GM21737 (cell line): ENCODE results near the gene TMA7.

Experiments used
- ATAC-seq: cut with Tn5 transposase; IDR thresholded peaks from one replicate; pipeline ENCODE4 v1.9.1; 2021; ENCODE audit warnings: mild to moderate bottlenecking, moderate library complexity; ENCODE audit not compliant: unreplicated experiment

Gene TMA7

GRCh38 chr3:48422272-48422671 is 17.8 kb upstream of the TMA7 start:
- ATAC-seq: no peak

GRCh38 chr3:48422681-48423080 is 17.4 kb upstream of the TMA7 start:
- ATAC-seq: no peak

GRCh38 chr3:48423241-48423882 is 16.7 kb upstream of the TMA7 start:
- no peak for ATAC-seq

GRCh38 chr3:48423883-48424695 is 16.0 kb upstream of the TMA7 start:
- ATAC-seq: no peak

GRCh38 chr3:48425281-48425812 is 14.7 kb upstream of the TMA7 start:
- ATAC-seq: no peak

DNA sequence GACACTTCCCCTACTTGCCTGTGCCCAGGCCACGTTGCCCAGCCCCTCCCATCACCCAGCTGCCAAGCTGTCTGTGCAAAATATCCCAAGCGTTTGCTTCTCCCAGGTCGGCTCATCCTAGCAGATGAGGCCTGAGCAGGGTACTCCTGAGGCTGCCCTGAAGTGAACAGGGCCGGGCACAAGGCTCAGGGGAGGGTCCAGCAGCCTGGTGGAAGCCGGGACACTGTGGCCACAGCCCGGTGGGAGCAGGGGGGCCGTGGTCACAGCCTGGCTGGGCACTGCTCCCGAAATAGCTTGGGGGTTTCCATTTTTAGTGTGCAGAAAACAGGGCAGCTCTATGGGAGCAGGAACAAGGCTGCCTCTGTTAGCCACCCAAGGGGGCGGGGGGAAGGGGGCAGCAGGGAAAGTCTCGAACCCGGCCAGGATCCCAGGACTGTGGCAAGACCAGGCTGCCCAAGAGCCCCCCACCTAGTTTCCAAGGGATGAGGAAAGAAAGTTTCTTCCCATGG is 13.6 kb upstream of the TMA7 start:
- ATAC-seq: no peak

DNA sequence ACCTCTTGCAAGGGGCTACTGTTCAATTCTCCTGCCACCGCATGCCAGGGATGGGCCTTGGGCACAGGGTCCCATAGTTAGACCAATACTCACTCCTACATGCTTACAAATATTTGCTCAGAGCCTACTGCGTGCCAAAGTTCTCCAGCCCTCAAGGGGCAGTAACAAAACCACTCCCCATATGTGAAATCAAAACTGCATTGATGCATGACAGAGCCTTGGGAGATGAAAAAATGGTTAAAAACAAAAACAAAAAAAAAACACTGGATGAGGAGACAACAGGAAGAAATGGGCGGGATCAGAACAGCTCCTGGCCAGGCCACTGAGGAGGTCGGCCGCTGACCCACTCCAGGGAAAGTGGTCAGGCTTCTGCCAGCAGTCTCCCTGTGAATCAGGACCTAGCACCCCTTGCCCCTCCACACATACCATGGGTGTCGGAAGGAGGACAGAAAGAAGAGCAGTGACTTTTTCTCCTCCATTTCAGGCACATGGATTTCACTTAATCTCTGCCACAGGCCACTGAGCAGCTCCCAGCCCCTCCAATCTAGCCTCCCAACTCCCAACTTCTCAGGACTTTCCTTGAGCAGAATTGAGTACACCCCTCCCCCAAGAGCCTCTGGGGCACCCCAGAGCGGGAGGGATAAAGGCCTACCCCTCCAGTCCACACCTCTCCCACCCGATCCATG is 13.0 kb upstream of the TMA7 start:
- no peak for ATAC-seq

DNA sequence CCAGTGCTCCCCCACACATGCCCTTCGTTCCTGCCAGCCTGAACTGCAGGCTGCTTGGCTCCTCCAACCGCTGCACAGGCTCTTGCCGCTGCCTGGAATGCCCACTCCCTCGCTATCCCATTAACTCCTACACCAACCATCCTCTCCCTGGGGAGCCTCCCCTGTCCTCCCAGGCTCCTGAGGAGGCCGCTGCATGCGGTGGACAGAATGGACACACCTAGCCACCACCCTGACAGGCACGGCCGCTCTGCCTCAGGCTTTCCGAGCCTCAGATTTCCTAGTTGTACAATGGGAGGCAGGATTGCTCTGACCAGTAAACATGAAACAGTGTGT is 12.5 kb upstream of the TMA7 start:
- ATAC-seq: no peak

DNA sequence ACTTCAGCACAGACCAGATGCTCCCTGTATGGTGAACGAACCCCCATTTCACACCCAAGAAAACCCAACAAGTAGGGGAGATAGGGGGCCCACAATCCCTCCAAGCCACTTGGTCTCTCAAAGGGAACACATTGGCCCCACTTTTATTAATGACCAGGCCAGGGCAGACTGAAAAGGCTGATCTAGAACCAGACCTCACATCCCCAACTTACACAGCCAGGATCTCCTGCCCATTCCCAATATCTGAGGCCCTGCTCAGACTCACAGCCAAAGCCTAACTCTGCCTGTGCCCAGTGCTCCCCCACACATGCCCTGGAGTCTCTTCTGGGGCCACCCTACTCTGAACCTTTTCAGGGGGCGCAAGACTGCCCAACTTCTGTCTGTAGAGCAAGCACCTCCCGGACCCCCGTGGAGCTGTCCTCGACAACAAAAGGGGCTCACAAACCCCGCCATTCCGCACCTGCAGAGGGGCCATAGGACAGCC is 11.9 kb upstream of the TMA7 start:
- no peak for ATAC-seq

GRCh38 chr3:48428572-48429316 is 11.3 kb upstream of the TMA7 start:
- no peak for ATAC-seq

GRCh38 chr3:48429317-48429959 is 10.6 kb upstream of the TMA7 start:
- no peak for ATAC-seq

DNA sequence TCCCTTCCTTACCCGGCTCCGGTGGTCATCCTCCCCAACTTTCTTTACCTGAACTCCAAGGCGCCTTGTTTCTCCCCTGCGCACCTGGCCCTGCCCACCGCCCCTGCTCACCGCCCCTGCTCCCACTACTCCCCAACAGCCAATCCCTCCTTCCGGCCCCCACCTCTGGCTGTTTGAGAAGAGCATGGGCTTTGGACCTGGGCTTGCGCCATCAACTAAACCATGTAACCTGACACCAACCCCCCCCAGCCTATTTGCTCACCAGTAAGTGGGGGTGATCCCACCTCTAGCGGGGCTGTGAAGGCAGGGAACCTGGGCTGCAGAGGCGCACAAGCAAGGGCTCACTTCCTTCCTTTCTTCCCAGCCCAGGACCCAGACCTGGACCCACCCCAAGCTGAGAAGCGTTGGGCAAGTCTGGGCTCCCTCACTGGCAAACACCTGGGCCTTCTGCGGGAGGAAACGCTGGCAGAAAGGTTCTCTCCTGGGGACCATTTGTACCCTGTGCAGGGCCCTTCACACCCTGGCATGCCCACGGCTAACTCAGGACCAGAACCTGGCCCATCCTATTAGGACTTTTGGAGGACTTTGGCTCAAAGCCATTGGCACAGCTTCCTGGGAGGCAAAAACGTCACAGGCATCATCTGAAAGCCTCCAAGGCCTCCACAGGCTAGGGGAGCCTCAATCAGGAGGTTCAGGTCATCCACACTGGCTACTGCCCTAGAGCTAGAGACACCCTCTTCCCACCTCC is 9.9 kb upstream of the TMA7 start, which contains the start of gene PLXNB1:
Gene PLXNB1, minus strand, starts transcription at position 127 of the 748 bp plus-strand sequence. CDS start 5,475 bp downstream, outside the sequence.
- no peak for ATAC-seq

DNA sequence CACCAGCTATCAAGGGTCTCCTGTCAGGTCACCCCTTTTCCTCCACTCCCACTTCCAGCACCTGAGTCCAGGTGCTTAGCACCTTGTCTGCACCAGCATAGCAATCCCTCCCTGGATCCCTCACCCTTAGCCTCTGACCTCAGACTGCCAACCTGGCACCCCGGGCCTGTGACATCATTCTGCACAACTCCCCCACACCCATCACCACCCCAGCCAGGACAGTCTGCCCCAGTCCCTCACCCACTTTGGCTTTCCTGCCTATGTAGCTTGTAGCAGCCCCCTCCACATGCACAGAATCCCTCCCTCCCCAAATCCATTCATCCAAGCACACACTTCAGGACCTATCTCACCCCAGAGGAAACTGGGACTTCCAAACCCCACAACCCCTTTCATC is 9.4 kb upstream of the TMA7 start:
- ATAC-seq: no peak

DNA sequence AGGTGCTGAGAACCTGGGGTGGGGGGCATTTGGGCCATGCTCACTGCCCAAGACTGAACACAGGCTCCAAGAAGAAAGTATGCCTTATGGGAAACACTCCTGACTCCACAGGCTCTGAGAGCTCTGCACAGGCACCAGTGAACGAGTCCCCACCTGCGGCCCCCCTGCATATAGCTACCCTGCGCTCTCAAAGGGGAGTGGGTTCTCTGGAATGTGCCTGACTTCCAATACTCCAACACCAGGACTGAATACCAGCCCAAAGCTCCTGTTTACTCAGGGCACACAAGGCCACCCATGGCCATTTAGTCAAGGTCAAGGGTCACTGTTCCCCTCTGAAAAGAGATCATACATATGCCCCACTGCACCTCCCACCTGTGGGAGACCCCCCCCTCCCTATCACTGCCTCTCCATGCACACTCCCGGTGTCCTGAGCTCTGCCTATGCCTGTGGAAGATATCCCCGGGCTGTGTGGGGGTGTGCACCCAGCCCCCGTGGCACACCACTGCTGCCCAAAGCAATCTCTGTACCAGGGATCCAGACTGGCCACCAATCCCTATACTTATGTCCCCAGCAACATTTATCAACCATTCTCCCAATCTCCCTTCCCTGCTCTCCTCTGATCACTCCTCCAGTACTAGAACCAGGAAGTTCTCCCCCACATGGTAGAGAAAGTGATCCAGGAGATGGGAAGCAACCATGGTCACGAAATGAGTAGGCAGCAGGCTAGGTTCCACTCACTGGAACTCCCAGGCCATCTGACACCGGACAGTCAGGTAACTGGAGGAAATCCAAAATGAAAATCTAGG is 8.6 kb upstream of the TMA7 start:
- no peak for ATAC-seq

- no peak for ATAC-seq
These were observed 7.4 kb upstream of the TMA7 start for GRCh38 chr3:48432411-48433371.

DNA sequence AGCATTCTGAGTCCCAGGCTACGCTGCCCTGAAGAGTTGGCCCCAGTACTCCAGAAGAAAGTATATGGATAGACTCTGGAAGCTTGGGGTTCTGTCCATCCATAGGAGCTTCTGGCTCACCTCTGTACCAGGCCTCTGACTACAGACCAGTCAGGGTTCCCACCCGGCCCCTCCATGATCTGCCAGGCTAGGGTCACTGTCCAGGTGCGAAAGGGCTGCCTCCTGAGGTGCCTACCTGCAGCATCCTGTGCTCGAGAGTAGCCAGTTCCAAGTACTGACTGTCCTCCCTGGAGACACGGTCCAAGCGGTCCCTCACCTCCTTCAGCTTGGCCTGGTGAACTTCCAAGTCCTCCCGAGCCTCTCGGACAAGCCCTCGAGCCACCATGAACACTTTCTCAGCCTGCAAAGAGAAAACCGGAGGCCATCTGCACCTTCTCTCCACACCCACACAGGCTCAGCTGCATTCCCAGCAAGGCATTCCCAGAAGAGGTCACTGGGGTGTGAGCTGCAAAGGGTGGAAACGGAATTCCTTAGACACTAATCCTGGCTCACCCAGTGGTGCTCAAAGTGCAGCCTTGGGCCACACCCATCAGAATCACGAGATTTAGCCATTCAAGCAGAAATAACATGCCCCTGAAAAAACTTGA is 6.5 kb upstream of the TMA7 start:
- ATAC-seq: no peak
